Stimulated activated CD4-positive, alpha-beta T cell treated with anti-CD3 and anti-CD28 coated beads, TNF-alpha, amount 100 ng/mL, for 48 hours (primary cell): ENCODE measurements around the gene GPATCH8.
A peak's percentile ranks its signal among the peaks of the same experiment; 100 is the strongest.
"Not testable (repeated sequence)": the region's sequence is repeated elsewhere in the genome, so short reads cannot be mapped to it uniquely, and the experiment has no call there.

ENCODE experiments used
- DNase-seq, 3 donors: peaks; one replicate each; pipeline ENCODE4 v3.0.0-alpha.2; 2020; ENCODE audit warnings: low read depth in 3 of 3

The GPATCH8 gene

DNA sequence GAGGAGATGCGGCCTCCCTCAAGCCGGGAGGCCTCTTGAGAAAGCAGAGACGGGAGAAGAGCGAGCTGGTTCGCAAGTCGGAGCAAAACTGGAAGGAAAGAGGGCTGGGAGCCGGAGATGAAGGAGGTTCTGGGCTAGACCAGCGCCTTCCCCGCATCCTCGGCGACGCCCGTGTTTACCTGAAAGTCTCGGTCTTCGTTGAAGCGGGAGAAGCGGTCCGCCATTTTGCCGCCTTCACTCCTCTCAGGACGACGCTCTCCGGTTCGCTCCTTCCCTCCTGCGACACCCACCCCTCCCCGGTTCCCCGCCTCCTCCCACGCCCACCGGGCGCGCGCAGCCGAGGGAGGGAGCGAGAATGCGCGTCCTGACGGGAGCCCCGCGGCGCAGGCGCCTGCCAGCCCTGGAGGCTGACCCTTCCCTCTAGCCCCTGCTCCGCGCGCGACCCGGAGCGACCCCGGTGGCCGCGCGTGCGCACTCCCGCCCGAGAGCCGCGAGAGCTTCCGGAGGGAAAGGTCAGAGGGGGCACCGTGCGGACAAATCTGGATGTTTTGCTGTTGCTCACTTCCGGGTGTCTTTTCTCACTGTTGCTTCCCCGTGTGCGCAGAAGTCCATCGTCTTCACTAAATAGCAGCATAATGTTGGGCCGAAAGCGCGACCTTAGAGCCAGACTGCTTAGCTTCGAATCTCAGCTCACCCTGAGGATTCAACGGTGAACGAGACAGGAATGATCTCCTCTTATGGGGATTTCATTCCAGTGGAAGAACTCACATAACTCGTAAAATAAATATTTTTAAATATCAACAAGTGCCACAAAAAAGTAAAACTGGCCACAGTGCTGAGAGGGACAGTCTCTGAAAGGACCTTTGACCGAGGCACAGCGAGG, at the start of gene GPATCH8:
Gene GPATCH8 (minus strand): TSS at position 260 of the 883 bp plus-strand sequence. CDS start 36 bp downstream, at position 224.
- DNase-seq, result peak; percentile 90 to 91 (median 90)

- no peak for DNase-seq
These were observed 49.2 kb upstream of the GPATCH8 start for GRCh38 chr17:44552361-44552760.

GRCh38 chr17:44549686-44550085, 46.5 kb upstream of the GPATCH8 start:
- DNase-seq, result no peak

- no peak for DNase-seq
These were observed 45.4 kb upstream of the GPATCH8 start for GRCh38 chr17:44548376-44549230.

DNA sequence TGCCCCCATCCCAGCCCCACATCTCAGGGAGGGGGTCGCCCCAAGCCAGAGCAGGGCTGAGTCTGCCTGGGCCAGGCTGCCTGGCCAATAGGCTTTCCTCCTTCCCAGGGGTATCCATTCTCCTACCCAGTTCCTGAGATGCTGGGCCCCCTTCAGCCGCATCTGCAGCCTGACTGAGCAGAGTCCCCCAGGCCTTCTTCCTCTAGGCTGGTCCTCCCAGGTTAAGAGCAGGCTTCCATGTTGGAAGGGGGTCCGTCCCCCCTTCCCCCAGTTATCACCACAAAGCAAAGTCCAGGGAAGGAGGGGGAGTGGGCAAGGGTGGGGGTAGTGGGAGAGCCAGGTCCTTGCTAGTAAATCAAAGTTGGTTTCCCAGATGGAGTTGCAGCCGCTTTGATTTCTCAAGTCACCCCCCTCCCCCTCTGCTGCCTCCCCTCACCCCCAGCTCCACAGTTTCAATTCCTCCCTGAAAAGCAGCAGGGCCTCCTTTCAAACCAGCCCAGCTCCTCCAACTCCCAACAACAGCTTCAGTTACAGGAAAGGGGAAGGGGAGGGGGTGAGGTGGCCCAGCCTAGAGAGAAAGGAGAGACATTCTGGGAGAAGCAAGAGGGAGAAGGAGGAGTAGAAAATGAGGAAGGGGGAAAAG, 44.5 kb upstream of the GPATCH8 start:
- no peak for DNase-seq

DNA sequence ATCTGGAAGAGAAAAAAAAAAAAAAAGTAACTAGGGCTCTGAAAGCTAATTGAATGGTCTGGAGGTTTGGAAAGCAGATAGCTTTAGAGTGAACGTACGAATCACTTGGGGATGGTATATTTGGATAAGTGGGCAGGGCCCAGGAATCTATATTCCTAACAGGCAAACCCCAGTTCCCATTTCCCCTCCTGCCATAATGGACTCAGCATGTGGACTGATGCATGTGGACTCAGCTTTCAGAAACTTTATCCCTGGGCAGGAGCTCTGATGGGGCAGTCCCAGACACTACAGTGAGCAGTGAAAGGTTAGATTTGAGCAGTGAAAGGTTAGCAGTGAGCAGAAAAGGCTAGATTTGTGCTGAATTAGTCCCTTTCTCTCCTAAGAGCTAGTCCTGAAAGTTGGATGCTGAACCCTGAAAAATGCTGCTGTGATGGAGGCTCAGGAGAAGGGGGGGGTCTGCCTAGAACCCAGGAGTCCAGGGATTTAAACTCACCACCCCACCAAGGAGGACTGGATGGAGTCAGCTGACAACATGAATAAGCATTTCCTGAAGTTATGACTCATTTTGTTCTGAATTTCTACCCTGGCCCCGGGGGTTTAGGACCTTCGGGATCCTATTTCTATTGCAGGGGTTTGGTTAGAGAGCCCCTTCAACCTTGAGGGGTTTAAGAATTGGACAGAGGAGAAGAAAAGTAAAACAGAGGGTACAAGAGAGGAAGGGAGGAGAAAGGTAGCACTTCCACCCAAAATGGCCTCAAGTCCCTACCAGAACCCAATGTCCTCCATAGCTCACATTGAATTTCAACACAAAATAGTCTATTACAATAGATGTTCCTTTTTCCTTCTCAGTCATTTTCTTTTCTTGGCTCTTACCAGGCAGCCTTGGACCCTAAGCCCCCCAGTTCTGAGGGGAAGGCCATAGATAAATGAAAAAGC, 43.7 kb upstream of the GPATCH8 start:
- no peak for DNase-seq

DNA sequence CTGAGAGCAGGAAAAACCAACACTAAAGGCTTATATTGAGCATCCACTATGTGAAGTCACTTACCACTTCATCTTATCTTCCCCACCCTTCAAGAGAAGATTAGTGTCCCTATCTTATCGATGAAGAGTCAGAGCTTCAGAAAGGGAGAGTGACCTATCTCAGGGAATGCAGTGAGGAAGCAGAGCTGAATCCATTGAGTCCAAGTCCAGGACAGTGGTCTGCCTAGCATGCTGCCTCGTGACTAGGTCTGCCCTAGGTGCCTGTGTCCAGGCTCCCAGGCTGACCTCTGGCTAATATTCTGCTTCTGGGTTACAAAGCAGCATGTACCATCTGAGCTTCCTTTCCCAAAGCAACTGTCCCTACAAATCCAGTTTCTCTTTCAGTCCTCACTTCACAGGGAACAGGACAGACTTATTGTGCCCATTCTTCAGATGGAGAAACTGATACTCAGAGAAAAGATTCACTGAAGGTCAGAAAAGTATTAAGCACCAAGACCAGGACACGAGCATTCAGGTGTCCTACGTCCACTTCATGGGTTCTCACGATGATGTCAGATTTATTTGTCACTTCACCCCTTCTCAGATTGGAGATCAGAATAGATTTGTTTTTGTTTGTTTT, 40.8 kb upstream of the GPATCH8 start:
- no peak for DNase-seq

GRCh38 chr17:44543213-44543904, 40.2 kb upstream of the GPATCH8 start:
- no peak for DNase-seq

GRCh38 chr17:44541884-44542581, 38.8 kb upstream of the GPATCH8 start:
- no peak for DNase-seq

DNA sequence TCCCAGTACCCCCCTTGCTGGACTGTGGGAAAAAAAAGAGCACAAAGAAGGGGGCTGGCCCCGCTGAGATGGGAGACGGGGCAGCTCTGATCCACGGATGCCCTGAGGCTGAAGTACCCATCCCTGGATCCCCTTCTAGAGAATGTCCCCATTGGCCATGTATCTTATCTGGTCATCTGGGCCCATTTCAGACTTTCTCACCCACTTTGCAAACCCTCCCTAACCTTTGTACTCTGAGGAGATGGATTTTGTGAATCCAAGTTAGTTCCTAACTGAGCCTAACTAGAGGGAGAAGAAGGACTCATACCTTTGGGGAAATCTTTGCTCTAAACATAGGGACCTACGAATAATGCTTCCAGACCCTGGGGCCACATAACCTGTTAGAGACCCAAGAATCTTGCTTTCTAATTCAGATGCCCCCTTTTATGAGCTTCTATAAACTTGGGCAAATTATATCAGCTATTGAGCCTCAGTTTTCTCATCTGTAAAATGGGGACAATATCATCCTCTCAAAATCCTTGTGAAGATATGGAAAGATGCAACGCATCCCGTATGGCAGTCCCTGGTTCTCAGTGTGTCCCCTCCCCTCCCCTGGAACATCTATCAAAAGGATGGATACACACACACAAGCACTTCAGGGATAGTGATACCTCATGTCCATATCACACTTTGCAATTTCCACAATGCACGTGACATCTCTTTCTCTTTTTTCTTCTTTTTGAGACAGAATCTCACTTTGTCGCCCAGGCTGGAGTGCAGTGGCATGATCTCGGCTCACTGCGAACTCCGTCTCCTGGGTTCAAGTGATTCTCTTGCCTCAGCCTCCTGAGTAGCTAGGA, 37.3 kb upstream of the GPATCH8 start:
- DNase-seq, result no peak

- DNase-seq, result no peak
These were observed 36.5 kb upstream of the GPATCH8 start for GRCh38 chr17:44539673-44540072.

DNA sequence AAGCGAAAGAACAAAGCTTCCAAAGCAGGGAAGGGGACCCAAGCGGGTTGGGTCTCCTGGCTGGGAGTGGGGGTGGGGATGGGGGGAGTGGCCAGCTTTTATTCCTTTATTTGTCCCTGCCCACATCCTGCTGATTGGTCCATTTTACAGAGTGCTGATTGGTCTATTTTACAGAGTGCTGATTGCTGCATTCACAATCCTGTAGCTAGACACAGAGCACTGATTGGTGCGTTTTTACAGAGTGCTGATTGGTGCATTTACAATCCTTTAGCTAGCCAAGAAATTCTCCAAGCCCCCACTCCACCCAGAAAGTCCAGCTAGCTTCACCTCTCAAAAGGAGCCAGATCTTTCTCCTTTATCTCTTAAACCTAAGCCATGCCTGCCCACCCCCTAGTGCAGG, 34.7 kb upstream of the GPATCH8 start:
- DNase-seq, result not testable (repeated sequence)

GRCh38 chr17:44536090-44536953, 33.1 kb upstream of the GPATCH8 start:
- no peak for DNase-seq

DNA sequence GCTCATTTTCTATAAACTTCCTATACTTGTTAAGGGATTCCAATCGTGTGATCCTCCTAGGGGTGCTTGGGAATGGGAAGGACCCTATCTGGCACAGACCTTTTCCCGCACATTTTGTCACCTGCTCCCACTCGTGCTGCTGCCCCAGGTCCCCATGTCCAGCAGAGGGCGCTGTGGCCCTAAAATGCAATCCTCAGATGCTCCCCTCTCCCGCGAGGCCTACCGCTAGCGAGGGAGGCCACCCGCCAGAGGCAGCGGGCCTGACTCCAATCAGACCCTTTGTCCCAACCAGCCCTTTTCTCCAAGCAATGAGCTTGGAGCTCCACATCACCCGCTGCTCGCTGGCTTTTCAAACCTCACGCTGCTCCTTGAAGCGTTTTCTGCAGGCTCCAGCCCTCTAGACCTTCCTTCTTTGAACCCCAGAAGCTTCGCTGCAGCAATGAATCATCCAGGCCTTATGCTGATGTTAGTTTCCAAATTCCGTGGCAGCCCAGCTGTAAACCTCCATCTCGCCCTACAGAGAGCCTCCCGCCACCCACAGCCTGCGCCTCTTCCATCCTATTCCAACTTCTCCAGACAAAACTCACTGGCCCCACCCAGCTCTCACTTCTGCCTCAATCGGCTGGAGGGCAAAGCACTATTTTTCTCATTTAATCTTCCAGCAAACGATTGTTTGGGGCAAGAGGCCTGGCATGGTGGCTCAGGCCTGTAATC, 30.5 kb upstream of the GPATCH8 start:
- peak; percentile 71 to 89 (median 89) for DNase-seq

DNA sequence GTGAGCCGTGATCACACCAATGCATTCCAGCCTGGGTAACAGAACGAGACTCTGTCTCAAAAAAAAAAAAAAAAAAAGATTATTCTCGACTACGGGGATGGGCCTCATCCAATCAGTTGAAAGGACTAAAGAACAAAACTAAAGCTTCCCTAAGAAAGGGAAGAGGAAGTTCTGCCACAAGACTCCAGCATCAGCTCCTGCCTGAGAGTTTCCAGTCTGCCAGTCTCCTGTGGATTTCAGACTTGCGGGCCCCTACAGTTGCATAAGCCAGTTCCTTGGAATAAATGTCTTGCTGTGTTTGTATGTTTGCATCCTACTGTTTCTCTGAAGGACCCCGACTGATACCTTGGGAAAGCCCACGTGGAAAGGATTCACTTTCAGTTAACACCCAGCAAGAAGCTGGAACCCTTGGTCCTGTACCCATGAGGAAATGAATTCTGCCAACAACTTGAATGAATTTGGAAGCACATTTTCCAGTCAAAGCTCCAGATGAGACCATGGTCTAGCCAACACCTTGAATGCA, 27.8 kb upstream of the GPATCH8 start:
- DNase-seq, result no peak

DNA sequence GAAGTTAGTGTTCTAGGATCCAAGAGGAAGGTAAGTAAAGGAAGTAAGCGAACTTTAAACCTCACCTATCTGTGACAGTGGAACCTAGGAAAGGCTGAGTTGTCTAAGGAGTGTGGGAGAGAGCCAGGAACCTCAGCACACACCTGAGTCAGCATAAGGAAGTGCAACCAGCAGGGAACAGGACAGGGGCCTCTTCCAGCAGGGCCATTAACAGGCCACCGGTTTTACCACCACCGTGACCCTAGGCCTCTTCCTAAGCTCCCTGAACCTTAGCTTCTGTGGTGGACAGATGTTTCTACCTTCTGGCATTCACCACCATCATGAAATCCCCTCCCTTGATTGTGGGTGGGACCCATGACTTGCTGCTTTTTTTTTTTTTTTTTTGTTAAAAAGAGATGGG, 26.7 kb upstream of the GPATCH8 start:
- no peak for DNase-seq

GRCh38 chr17:44527954-44528353, 24.7 kb upstream of the GPATCH8 start:
- DNase-seq, result no peak
